ENCODE data around the gene ARNT2.

ARNT2 gene

DNA sequence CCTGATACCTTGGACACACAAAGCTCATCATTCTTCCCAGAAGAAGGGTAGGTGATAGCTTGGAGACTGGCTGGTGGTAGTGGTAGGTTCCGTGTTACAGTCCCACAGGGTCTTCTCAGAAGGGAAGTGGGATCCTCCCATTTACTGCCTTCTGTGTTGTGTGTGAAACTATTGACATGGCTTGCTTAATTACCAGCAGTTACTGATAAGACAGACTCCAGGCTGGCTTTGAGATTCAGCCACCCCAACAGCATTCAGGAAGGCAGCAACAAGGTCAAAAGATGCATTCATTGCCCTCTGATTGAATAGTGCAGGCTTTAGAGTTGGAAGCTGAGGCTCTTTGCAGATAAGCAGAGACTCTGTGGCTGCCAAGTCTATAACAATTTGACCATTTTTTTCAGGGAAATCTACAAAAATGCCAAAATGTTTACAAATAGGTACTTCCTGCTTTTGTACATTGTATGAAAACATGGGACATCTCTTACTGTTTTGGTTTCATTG lies 7.7 kb downstream of the ARNT2 start:
- no peak for DNase-seq

DNA sequence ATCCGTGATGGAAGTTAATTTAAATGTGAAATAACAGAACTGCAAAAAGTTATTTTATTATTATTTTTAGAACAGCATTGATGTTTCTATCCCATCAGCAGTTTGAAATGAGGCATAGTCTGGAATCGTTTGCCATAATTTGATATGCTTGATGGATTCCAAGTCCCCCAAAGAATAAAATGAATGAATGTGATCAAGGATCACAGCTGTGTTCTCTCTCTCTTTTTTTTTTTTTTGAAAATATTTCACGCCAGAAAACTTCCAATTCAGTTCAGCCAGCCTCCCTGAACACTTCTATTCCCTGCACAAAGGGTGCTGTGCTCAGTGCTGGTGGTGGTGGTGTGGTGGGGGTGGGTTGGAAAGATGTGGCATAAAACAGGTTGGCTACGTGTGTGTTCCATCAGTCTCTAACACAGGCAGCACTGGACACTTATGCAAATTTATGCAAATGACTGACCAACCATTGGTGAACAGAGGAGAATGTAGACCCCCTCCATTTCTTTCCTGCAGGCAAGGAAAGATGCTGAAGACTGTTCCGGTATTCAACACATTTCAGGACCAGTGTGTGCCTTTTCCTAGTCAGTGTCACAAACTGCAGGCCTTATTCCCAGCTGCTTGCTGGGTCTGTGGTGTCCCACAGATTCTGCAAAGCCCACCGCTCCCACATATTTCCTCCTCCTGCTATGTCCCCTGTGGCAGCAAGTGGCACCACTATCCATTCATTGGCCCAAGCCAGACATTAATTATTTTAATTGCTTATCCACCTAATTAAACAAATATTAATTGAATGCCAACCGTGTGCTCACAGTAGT lies 10.6 kb downstream of the ARNT2 start:
- no peak for DNase-seq

DNA sequence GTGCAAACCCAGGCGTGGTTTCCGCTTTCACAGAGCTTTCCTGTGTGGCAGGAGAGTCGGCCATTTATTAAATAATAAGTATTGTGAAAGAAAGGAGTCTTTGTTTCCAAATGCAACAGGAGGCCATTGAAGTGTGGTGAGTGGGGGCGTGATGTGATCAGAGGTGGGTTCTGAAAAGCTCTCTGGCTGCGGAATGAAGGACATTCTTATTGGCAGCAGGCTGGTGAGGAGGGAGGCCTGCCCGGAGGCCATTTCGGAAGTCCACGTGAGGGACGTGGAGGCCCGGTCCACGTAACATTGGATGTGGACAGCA lies 11.1 kb downstream of the ARNT2 start:
- DNase-seq: no peak

DNA sequence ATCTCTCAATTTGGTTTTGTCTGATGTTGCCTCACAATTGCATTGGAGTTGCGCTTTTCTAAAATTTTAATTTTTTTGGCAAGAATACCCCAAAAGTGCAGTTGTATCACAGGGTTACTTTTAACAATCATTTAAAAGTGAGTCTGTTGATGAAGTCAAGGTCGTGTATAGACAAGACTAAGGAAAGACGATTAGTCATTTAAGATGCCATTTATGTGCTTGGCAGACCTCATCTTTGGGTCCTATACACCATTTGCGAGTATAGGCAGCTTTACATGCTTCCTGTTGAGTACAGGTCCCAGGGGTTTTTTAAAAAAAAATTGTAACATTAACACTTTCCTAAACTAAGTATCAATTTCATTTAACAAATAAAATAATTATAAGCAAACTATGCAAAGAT lies 12.5 kb downstream of the ARNT2 start:
- DNase-seq: no peak

DNA sequence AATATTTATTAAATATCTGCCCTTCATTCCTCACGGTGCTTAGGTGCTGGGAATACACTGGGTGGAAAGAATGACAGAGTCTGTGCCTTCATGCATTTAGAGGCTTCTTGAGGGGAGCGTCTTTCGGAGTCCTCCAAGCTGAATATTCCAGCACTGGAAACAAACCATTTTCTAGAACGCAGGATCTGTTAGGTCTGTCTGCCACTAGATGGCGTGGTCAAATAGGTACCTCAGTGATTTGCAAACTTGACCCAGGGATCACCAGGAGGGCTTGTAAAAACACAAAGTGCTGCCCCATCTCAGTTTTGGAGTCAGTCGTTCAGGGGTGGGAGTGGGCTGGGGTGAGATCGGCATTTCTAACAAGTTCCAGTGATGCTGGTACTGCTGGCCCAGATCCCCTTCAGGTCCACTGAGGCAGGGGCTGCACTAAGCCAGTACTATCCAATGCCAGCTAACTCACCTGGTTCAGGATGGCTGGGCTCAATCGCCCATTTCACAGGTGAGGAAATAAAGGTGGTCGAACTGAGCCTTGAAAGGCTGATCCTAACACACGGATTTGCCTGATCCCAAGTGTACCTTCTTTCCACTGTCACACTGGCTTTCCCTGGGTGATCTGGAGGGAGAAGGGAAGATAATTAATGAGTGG lies 14.8 kb downstream of the ARNT2 start:
- no peak for DNase-seq

DNA sequence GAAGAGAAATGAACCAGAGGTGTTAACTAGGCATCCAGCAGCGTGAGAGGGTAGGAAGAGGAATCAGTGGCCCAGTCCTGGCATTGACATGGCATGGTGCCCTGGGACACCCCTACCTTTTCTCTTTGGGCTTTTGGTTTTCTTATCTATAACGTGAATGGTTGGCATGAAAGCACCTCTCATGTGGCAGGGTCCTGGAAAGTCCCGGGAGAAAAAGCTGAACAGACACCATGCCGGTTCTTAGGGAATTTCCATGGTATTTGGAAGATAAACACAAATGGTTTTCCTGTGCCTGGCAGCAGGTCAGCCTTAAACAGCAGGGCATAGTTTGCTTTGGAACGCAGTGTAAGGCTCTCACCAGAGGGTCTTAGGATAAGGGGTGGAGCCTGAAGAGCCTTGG lies 15.4 kb downstream of the ARNT2 start:
- DNase-seq: no peak

DNA sequence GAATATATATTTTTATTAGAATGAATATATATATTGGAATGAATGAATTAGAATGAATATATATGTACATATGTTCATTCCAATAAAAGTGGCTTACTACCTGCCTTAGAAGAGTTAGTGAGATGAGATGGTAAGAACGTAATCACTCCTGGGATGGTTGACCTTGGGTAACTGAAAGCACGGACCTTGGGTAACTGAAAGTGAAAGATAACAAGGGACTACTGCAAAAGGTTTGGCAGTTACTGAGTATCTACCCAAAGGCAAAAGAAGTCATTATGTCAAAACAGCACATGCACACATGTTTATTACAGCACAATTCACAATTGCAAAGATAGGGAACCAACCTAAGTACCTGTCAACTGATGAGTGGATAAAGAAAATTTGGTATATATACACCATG lies 16.5 kb downstream of the ARNT2 start:
- DNase-seq: no peak

DNA sequence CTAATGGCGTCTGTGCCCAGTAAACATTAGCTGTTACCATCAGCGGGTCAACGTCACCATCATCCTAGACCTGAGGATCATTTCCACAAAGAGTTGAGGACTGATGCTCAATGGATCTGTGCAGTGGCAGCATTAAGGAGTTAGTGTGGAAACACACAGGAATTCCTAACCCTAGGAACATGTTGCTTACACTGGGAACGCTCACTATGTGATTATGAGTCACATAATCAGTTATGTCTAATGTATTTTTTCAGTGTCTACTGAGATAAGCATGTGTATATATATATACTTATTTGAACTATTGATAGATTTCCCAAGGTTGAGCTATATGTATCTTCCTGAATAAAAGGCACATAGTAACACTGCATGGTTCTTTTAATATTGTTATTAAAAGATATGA lies 19.0 kb downstream of the ARNT2 start:
- no peak for DNase-seq

DNA sequence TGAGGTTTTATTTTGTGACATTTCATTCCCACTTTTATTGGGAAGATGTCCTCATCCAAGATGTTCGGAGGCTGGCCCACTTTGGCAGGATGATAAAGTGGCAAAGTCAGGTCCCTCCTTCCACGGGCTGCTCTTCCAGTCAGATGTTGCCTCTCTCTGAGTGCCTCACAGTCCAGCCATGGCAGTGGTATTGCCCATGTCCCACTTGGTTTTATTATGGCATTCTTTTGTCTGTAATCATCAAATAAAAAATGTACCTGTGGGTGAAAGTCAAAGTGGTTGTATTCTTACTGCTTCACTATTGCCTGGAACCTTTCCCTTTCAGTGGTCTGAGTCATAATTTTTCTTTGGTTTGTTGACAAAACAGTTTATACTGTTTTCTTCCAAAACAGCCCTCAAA lies 20.2 kb downstream of the ARNT2 start:
- DNase-seq: no peak

DNA sequence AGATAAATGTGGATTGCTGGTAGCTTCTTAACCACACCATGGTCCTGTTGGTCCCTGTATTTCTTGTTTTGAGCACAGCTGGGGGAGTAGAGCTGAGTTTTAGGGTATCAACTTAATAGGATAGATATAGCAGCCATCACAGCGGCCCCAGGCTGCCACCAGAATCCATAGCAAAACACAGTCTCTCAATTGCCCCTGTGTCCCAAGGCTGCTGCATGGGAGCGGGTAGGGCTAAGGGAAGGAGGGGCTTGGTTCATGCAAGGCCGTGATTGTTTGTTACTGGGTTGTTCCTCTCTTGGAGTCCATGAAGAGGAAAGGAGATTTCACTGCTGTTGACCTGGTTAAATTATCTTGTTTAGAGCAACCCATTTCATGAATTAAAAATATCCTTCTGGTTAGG lies 22.1 kb downstream of the ARNT2 start:
- DNase-seq: no peak

DNA sequence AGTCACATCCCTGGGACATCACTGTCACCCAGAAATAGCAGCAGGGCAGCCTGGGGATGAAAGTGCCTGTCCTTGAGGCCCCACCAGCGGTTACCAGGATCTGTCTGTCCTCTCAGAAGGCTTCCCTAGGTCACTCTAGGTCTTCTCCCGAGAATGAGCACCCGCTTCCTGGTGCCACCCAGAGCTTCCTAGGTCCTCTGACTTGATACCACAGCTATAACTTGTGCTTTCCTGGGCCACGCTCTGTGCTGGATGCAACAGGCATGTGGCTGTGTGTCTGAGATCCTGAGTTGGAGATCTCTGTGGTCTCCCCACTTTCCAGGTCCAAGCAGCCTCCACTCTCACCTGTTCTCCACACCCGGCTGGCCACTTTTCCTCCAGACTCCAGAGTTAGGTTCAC lies 25.8 kb downstream of the ARNT2 start:
- no peak for DNase-seq

DNA sequence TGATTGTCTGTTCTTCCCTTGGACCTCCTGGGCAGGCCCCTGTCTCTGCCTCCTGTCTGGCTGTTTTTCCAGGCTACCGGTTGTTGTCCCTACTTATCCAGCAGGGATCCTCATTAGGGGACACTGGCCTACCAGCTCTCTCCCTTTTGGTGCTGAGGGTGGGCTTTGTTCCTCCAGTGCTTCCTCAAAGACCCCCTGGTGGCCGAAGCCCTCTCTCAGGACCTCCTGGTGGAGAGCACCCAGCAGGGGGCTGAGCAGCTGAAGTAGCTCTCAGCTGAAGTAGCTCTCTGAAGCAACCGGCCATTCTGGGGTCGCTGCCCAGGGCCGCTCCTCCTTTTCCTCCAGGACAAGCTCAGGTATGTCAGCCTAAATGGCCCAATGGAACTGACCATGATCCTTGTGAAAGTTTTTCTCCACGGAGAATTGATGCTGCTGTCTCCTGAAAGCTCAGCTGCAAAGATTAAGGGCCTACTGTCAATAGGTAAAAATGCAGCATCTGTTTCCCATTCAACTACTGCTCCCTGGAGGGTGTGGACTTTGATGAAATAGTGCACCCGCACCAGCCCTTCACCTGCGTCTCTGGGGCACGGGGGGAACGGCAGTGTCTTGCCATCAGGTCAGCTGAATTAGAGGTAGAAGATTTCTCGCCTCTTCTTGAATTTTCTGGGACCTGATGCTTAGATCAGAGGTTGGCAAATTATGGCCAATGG lies 27.6 kb downstream of the ARNT2 start:
- no peak for DNase-seq

DNA sequence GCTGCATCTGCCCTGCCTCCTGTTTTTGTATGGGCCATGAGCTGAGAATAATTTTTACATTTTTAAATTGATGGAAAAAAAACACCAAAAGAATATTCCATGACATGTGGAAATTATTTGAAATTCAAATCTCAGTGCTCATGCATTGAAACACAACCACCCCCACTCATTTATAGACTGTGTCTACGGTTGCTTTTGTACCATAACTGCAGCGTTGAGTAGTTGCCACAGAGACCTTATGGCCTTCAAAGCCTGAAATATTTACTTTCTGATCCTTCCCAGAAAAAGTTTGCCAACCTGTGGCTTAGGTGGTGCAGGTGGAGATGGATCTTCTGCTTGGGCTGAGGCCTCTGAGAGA lies 28.1 kb downstream of the ARNT2 start:
- DNase-seq: no peak

DNA sequence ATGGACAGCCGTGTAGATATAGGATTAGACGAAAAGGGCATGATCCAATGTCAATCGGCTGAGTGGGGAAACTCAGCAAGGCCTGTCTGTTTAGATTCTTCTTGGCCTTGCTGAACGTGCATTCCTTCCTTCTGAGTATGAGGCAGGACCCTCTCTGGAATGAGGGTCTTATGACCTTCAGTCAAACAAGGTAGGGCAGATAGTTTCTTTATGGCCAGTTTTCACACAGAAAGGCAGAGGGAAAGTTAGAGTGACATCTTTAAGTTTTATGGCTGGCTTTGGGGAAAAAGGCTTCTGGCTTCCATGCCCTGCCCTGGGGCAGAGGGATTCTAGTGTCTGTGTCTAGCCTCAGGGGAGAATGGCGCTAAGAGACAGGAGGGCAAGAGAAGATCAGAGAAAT lies 29.7 kb downstream of the ARNT2 start:
- DNase-seq: no peak

DNA sequence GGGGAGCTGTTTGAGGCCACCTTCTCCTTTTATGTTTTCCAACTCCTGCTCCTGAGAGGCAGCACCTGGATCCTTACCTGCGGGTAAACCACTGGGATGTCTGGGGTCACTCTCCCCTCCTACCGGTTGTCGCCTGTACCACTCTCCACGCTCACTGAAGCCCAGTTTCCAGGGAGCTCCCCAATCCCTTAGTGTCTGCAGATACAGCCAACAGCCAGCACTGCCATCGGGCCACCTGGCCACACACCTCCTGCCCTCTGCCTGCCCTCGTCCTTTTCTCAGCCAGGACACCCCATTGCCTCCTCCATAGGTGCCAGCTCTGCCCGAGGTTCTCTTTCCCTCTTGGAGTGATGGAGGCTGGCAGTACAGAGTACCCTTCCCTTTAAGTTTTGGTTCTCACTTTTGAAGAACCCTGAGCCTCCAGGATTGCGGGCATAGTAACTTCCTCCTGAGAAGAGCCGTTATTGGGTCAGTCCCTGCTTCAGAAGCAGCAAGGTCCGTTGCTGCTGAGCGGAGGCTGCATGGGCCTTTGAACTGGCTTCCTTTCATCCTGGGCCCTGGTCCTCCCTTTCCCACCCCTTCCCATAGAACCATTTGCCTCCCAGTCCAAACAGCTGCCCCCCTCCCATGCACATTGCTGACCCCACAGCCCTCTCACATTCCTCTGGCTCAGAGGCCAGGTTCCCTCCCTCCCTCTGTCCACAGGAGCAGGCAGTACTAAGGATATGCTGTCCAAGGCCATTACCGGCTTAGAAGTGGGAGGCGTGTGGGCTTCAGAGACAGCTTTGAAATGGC lies 30.9 kb downstream of the ARNT2 start:
- no peak for DNase-seq

DNA sequence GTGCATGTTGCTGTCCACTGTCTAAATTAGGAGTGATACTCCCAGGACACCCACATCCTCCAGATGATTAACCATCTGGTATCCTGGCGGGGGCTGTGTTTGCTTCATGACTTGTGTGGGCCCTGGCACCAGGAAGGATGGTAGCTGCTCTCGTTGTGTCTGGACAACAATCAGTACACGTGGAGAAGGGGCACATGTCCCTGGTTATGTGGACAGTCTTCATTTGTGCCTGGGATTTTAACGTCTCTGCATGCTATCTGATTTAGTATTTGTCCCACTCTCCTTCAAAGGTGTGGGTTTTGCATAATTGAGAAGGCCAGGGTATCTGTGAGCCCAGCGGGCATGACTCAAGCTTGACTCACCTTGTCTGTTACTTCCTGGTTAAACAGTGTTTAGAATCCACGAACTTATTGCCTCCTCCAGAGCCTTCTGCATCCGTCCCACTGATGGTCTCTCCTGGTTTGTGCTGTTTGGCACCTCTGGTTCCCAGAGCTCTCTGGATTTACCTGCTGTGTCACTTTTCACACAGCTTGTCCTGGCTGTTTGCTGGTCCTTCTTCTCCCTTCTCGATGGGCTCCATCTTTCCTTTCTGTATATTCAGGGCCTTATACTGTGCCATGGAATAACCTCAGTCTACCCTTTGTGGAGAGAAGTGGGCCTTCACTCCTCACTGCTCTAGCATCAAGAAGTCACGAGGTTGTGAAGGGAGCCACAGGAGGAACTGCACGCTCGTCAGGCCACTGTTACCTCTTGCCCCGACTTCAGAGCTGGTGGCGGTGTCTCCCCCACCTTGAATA lies 32.5 kb downstream of the ARNT2 start:
- no peak for DNase-seq

DNA sequence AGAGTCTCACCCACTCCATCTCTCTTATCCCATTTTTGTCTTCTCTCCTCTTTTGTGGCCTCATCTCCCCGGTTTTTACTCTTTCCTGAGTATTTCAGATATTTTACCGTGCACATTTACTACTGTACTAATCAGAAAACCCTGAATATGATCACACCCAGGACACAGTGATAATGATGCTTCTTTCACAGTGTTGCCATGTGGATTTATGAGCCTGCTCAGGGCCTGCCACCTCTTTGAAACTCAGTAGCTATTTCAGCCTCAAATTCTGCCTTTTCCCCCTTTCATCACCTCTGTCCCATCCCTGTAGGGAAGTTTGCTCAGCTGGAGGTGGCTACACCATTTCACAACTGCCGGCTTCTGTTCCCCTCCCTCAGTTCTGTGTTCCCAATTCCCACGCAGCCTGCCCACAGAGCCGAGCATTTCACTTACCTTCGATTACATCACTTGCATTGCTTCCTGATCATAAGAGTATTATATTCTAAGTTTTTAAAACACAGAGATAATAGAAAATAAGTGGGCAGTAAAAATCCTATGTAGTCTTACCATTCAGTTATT lies 33.2 kb downstream of the ARNT2 start:
- no peak for DNase-seq

DNA sequence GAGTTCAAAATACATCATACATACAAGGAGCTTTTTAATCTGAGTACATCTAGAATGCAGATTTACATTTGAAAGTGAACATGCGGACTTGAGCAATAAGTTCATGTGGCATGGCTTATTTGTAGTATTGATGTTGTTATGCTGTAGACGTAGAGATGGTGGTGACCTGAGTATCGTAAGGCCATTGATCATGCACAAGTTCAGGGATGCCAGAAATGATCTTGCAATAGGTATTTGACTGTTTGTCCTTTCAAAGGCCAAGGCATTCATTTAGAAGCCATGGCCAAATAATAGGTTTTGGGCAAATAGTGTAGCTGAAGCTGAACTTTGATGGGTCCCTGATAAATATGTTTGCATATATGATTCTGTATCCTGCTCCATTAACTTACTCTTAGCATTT lies 35.0 kb downstream of the ARNT2 start:
- no peak for DNase-seq

DNA sequence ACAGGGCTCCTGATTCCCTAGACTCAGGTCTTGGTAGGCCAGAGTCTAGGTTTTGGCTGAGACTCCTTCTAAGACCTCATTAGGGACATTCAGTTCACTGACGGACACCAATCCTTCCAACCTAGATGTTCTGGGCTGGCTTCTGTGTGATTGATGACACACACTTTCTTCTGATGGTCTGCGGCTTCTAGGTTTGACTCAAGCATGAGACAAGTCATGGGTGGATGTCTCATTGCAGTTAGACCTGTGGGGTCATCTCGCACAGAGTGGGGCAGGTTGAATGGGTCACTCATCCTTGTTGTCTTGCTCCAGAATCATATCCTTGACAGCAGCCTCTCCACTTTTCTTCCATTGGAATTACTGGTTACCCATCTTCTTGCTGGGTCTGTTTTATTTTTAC lies 35.8 kb downstream of the ARNT2 start:
- DNase-seq: no peak

DNA sequence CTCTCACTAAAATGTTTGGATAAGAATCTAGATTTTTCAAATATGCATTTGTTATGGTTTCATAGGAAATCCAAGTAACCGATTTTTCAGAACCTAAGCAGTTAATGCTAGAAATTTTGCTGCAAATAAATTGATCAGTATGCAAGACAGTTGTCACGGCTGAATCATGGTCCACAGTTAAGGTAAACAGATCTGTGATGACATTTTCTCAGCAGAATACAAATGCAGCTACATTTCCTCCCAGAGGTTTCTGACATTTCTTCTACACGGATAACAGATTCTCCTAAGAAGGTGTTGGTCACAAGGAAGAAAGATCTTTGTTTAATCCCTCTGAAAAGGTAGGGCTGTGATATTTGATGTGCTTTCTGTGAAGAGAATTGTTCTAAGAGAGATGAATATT lies 36.9 kb downstream of the ARNT2 start:
- no peak for DNase-seq

DNA sequence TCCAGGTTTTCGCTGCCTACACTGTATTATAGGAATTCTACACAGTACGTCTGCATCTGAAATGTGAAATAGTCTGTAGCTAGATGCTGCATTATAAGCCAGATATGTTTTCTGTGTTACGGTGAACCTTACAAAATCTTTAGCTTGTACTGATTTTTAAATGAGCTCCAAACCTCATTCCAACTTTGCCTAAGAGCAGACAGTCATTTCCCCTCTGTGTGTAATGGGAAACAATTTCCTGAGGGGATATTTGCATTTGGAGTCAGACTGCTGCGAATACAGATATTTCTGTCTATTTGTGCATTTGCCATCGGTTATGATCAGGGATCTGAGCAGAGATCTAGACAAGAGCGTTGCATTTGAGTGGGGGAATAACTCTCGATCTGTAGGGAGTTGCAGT lies 37.5 kb downstream of the ARNT2 start:
- DNase-seq: no peak

DNA sequence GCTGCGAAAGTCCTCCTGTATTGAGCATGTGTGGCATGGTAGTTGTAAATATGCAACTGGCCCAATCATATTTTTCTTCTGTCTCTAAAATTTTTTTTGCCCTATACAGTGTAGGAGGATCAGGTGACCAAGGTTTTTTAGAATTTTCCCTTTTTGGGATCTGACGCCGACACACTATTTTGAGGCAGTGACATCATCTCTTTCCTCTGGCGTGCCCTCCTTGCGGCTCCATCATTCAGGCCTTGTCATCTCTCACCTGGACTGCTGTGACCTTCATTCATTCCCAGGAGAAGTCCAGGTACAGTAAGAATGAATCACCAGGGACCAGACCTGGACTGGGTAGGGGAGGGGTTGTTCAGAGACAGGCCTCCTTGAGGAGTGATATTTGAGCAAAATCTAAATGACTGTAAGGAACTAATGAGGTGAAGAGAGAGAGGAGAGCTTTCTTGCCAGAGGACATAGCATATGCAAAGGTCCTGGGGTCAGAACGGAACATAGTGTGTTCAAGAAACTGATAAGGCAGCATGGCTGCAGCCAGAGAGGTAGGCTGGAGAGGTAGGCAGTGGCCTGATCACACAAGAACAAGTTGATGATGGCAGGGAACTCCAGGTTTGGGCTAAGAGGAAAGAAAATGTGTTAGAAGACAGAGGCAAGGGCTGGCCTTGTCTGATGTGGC lies 38.7 kb downstream of the ARNT2 start:
- DNase-seq: no peak
